Activated T-cell treated with anti-CD3 and anti-CD28 coated beads, Interleukin-2, amount 50 U/mL, for 4 hours (primary cell): Measurements from ENCODE around the gene SLC13A1. TPM values are rescaled to one million over a fixed set of nuclear protein-coding genes. Genes with fewer than 3 reads are reported as not detected.
"Not testable (repeated sequence)": the region's sequence is repeated elsewhere in the genome, so short reads cannot be mapped to it uniquely, and the experiment has no call there.

ENCODE experiments used
- ATAC-seq, 2 donors: fragments of 200-7000 bp; cut with Tn5 transposase; one replicate each; pipeline ENCODE4 v1.10.0; 2021
- DNase-seq: peaks from one replicate; pipeline ENCODE4 v3.0.0-alpha.2; 2020
- H3K27me3 Mint-ChIP-seq: one replicate; pipeline ENCODE4 v1.8.0; 2021; ENCODE audit warnings: low read depth, mixed read lengths
- H3K36me3 Mint-ChIP-seq: one replicate; pipeline ENCODE4 v1.8.0; 2022; ENCODE audit warnings: mixed read lengths; ENCODE audit not compliant: insufficient read depth
- H3K4me1 Mint-ChIP-seq: one replicate; pipeline ENCODE4 v1.8.0; 2021; ENCODE audit warnings: low read depth, mixed read lengths
- H3K4me3 Mint-ChIP-seq: one replicate; pipeline ENCODE4 v1.8.0; 2021; ENCODE audit warnings: mild to moderate bottlenecking, moderate library complexity, mixed read lengths
- H3K9me3 Mint-ChIP-seq: one replicate; pipeline ENCODE4 v1.8.0; 2021; ENCODE audit warnings: mixed read lengths
- total RNA-seq, 3 donors: library from RNA; stranded (reverse); gene quantifications; one replicate each; pipeline ENCODE4 v1.2.1, GENCODE V29; 2021

The SLC13A1 gene, protein sequence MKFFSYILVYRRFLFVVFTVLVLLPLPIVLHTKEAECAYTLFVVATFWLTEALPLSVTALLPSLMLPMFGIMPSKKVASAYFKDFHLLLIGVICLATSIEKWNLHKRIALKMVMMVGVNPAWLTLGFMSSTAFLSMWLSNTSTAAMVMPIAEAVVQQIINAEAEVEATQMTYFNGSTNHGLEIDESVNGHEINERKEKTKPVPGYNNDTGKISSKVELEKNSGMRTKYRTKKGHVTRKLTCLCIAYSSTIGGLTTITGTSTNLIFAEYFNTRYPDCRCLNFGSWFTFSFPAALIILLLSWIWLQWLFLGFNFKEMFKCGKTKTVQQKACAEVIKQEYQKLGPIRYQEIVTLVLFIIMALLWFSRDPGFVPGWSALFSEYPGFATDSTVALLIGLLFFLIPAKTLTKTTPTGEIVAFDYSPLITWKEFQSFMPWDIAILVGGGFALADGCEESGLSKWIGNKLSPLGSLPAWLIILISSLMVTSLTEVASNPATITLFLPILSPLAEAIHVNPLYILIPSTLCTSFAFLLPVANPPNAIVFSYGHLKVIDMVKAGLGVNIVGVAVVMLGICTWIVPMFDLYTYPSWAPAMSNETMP
- not detected for total RNA-seq

DNA sequence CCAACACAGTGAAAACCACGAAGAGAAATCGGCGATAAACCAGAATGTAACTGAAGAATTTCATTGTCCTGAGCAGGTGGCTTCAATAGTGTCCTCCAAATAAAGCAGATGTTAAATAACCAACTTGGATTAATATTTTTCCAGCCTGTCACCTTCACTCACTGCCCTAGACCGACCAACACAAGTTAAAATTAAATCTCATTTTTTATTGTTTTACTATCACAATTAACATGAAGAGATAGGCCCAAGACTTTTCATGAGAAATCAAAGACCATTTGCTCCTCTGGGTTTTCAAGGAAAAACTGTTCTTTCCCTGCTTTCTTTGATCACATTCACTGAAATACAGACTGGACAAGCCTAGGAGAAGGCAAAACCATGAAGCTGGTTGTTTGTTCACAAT, at the start of gene SLC13A1:
TSS of gene SLC13A1 (minus strand) at position 87 of the 400 bp plus-strand sequence. CDS start at position 64, 23 bp downstream.
- Mint-ChIP-seq H3K4me1 (no peaks in the 10 kb centered on the region), H3K36me3 (no peaks in the 10 kb centered on the region), H3K27me3 (no peaks in the 10 kb centered on the region), H3K4me3 (no peak within 1 kb of the TSS), H3K9me3 (no peaks in the 10 kb centered on the region)
- DNase-seq (no peak), ATAC-seq (no peak)

DNA sequence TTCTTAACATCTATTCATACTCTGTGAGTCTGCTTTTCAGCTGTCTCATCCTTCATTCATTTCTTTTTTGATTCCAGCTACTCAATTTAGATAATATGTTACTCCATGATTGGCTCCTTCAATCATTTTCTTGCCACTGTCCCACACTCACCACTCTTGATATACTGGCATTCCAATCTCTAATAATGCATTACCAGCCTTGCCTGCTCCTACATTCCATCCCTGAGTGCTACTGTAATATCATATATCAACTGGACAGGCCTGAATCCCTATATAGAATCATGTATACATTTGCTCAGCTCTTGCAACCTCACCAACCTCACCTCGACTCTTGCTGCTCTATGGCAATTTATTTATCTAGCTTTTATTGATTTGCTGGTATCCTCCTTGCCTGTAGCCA, 45.0 kb upstream of the SLC13A1 start:
- no peak for DNase-seq
- H3K27me3 Mint-ChIP-seq, result no peaks in the 10 kb centered on the region
- H3K4me3 Mint-ChIP-seq, result no peak overlapping the region
- H3K36me3 Mint-ChIP-seq, result no peaks in the 10 kb centered on the region
- no peaks in the 10 kb centered on the region for H3K4me1 Mint-ChIP-seq
- no peak for ATAC-seq
- H3K9me3 Mint-ChIP-seq, result no peaks in the 10 kb centered on the region

DNA sequence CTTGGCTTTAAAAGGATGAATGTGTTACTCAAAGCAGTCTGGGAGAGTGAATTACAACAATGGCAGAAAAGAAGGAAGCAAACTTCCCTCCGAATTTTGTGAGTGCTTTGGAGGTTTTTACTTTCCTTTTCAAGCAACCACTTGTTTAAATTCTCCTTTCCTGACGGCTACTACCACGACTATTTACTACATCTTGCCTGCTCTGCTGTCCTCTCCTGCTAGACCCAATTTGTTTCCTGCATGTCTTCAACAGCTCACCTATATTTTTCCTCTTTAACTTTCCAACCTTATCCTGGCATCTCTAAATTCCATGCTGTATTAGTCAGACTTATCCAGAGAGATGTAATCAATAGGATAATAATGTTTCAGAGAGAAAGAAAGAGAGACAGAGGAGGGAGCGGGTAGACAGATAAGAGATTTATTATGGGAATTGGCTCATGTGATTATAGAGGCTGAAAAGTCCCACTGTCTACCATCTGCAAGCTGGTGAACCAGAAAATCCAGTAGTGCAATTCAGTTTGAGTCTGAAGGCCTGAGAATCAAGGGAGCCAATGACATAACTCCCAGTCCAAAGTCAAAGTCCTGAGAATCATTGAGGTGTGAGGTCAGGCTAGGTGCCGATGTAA, 42.8 kb upstream of the SLC13A1 start:
- H3K9me3 Mint-ChIP-seq, result no peaks in the 10 kb centered on the region
- no peak overlapping the region for H3K4me3 Mint-ChIP-seq
- no peak for ATAC-seq
- no peaks in the 10 kb centered on the region for H3K4me1 Mint-ChIP-seq
- H3K27me3 Mint-ChIP-seq, result no peaks in the 10 kb centered on the region
- no peaks in the 10 kb centered on the region for H3K36me3 Mint-ChIP-seq
- no peak for DNase-seq

DNA sequence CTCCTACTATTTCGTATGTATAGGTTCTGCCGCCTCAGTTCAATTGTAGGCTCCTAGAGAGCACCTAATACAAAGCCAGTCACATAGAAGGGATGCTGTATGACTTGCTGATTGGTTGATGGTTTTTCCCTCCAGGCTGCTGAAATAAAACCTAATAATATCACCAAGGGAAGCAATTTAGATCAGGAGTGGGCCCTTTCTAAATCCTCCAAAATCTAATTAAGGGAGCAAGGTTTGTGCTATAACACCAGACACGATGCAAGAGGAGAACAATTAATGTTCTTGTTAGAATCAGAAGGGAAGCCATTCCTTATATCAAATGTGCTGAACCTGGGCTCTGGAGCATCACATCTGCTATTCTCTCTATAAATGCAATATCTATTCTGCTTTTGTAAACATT, 42.0 kb upstream of the SLC13A1 start:
- no peaks in the 10 kb centered on the region for H3K36me3 Mint-ChIP-seq
- no peaks in the 10 kb centered on the region for H3K4me1 Mint-ChIP-seq
- ATAC-seq (no peak), DNase-seq (no peak)
- no peaks in the 10 kb centered on the region for H3K9me3 Mint-ChIP-seq
- no peaks in the 10 kb centered on the region for H3K27me3 Mint-ChIP-seq
- H3K4me3 Mint-ChIP-seq, result no peak overlapping the region

DNA sequence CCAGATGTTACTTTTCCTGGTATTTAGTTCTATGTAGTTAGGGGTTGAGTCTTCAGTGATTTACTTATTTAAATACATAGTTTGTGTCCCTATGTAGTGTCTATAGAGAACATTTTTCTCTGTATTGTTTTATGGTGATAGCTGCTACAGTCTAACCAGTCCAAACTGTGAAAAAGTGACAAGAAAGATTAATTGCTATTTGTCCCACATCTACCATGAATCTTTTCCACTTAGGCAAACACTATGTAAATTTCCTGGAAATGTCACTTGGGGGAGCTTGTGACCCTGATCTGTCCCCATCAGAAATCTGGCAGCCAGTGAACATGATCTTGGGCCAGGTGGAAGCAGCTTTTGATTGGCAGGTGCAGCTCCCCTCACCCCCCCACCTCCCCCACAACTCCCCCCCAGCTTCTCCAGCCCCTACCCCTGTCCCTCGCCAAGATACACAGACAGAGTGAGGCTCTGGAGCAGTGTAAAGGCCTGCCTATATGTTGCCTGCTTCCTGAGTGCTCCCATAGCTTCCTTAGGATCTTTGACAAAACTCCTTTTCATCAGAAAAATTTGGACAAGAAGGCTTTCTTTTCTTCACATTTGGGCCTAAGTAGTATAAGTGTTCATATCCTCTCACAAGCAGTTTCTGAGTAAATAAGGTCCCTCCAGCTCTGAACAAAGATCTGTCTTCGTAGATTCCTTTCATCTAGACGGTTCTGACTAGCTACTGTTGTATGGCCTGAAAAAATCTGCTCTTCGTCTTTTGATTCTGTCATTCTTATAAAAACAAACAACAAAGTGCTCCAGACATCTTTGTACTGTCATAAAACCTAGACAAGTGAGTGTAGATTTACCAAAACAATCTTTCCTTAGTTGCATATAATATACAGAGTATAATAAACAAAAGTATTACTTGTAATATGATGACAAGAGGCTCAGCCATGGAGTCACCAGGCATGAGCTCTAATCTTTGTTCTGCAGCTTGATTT, 31.5 kb upstream of the SLC13A1 start:
- H3K4me1 Mint-ChIP-seq, result no peaks in the 10 kb centered on the region
- no peaks in the 10 kb centered on the region for H3K27me3 Mint-ChIP-seq
- H3K9me3 Mint-ChIP-seq, result no peaks in the 10 kb centered on the region
- DNase-seq, result no peak
- no peaks in the 10 kb centered on the region for H3K36me3 Mint-ChIP-seq
- no peak for ATAC-seq
- H3K4me3 Mint-ChIP-seq, result no peak overlapping the region

DNA sequence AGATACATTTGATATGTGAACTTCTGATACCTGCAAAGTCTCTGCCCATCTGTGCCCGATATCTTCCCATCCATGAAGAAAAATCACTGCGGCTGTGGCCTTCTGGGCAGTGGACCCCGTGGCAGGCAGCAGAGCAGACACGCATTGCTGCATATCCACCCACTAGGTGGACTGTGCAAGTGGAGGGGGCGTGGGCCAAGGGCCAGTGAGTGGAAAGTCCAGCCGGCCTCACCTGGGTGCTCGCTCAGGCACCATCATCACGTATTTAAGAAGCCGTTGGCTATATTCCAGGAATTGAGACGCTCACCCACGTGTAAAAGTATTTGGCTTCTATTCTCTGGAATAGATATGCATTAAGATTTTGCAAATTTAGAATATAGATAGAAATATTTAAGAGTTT, 30.8 kb upstream of the SLC13A1 start:
- Mint-ChIP-seq H3K4me1 (no peaks in the 10 kb centered on the region), H3K27me3 (no peaks in the 10 kb centered on the region), H3K9me3 (peaks cover 2% of the 10 kb centered on the region), H3K4me3 (no peak overlapping the region), H3K36me3 (no peaks in the 10 kb centered on the region)
- DNase-seq, result no peak
- no peak for ATAC-seq

DNA sequence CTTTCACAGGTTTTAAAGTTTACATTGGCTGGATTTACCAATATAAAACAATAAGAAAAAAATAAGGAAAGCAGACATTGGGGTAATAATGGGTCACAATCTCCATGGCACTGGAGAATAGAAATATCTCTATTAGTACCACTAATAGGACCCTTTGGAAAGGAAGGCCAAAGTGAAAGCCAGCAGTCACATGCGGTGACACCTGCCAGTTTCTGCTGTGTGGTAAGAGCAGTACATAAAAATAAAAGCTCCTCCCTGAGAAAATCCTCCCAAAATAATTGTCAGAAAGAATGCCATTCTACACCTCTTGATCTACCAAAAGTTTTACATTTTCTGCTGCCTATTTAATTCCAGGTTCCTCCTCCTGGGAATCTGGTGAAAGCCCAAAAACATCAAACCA, 30.4 kb upstream of the SLC13A1 start:
- H3K4me3 Mint-ChIP-seq, result no peak overlapping the region
- no peaks in the 10 kb centered on the region for H3K4me1 Mint-ChIP-seq
- no peak for DNase-seq
- no peak for ATAC-seq
- no peaks in the 10 kb centered on the region for H3K27me3 Mint-ChIP-seq
- no peaks in the 10 kb centered on the region for H3K36me3 Mint-ChIP-seq
- peaks cover 6% of the 10 kb centered on the region for H3K9me3 Mint-ChIP-seq

DNA sequence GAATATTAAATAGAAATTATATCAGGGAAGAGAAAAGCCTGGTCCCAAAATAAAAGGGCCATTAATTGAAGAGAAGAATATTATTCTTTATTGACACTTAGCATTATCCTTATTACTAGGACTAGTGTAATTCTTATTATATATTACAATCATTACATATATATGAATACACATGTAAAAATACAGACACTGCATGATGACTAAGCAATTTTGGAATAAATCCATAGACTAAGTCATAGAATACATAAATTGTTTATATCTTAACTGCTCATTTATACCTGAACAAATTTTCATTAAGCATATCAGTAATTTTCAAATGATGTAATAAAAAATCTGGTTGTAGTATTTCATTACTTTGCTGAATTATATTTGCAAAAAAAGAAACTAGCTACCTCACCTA, 29.7 kb upstream of the SLC13A1 start:
- peaks cover 8% of the 10 kb centered on the region for H3K9me3 Mint-ChIP-seq
- no peak overlapping the region for H3K4me3 Mint-ChIP-seq
- H3K36me3 Mint-ChIP-seq, result no peaks in the 10 kb centered on the region
- no peaks in the 10 kb centered on the region for H3K27me3 Mint-ChIP-seq
- DNase-seq (no peak), ATAC-seq (no peak)
- no peaks in the 10 kb centered on the region for H3K4me1 Mint-ChIP-seq

DNA sequence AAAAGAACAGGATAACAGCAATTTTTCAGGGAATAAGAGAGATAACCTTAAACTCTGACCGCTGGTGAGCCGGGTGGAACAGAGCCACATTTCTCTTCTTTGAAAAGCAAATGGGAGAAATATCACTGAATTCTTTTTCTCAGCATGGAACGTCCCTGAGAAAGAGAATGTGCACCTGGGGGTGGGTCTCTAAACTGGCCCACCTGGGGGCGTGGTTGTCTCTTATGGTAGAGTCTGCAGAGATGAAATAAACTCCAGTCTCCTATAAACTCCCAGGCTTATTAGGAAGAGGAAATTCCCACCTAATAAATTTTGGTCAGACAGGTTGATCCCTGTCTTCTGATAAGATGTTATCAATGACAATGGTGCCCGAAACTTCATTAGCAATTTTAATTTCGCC, 27.9 kb upstream of the SLC13A1 start:
- not testable (repeated sequence) for H3K4me1 Mint-ChIP-seq, H3K27me3 Mint-ChIP-seq, H3K9me3 Mint-ChIP-seq, ATAC-seq, DNase-seq, H3K4me3 Mint-ChIP-seq, H3K36me3 Mint-ChIP-seq

DNA sequence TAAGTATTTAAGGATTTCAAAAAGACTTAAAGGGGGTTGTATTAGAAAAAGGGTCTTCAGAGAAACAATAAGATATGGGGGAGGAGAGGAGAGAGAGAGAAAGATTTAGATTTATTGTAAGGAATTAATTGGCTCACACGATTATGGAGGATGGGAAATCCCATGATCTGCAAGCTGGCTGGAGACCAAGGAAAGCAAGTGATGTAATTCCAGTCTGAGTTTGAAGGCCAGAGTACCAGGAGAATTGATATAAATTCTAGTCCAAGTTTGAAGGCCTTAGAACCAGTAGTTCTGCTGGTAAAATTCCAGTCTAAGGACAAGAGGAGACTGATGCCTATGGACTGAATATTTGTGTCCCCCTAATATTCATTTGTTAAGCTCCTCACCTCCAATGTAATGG, 20.6 kb upstream of the SLC13A1 start:
- peaks cover 5% of the 10 kb centered on the region for H3K9me3 Mint-ChIP-seq
- DNase-seq (no peak), ATAC-seq (no peak)
- no peaks in the 10 kb centered on the region for H3K36me3 Mint-ChIP-seq
- no peak overlapping the region for H3K4me3 Mint-ChIP-seq
- H3K4me1 Mint-ChIP-seq, result no peaks in the 10 kb centered on the region
- H3K27me3 Mint-ChIP-seq, result no peaks in the 10 kb centered on the region

DNA sequence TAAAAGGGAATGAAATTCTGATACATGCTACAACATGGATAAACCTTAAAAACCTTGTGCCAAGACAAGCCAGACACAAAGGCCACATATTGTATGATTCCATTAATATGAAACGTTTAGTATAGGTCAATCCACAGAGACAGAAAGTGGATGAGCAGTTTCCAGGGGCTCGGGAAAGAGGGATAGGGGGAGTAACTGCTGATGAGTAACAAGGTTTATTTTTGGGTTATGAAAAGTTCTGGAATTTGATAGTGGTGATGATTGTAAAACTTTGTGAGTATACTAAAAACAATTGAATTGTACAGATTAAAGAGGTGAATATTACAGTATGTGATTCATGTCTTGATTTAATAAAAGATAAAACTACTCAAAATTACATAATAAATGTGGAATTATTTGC, 19.1 kb upstream of the SLC13A1 start:
- Mint-ChIP-seq H3K9me3 (peaks cover 12% of the 10 kb centered on the region), H3K27me3 (no peaks in the 10 kb centered on the region), H3K36me3 (no peaks in the 10 kb centered on the region), H3K4me3 (no peak overlapping the region), H3K4me1 (no peaks in the 10 kb centered on the region)
- DNase-seq (no peak), ATAC-seq (no peak)

DNA sequence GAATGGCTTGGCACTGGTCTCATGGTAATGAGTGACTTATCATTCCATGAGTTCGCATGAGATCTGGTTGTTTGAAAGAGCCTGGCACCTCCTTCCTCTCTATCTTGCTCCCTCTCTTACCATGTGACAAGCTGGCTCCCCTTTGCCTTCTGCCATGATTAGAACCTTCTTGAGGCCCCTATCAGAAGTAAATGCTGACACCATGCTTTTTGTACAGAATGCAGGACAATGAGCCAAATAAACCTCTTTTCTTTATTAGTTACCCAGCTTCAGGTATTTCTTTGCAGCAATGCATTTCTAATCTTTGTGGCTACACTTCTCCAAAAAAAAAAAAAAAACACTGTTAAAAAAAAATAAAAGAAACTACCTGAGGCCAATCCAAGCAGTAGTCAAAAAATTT, 17.1 kb upstream of the SLC13A1 start:
- H3K4me3 Mint-ChIP-seq, result no peak overlapping the region
- H3K36me3 Mint-ChIP-seq, result no peaks in the 10 kb centered on the region
- no peaks in the 10 kb centered on the region for H3K27me3 Mint-ChIP-seq
- H3K9me3 Mint-ChIP-seq, result peaks cover 12% of the 10 kb centered on the region
- ATAC-seq, result no peak
- H3K4me1 Mint-ChIP-seq, result no peaks in the 10 kb centered on the region
- DNase-seq, result no peak

DNA sequence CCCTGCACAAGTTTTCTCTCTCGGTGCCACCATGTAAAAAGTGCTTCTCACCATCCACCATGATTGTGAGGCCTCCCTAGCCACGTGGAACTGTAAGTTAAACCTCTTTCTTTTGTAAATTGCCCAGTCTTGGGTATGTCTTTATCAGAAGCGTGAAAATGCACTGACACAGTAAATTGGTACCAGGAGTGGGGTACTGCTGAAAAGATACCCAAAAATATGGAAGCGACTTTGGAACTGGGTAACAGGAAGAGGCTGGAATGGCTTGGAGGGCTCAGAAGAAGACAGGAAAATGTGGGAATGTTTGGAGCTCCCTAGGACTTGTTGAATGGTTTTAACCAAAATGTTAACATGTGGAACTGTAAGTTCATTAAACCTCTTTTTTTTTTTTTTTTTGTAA, 15.6 kb upstream of the SLC13A1 start:
- peaks cover 12% of the 10 kb centered on the region for H3K9me3 Mint-ChIP-seq
- DNase-seq, result no peak
- no peak for ATAC-seq
- no peak overlapping the region for H3K4me3 Mint-ChIP-seq
- no peaks in the 10 kb centered on the region for H3K27me3 Mint-ChIP-seq
- no peaks in the 10 kb centered on the region for H3K36me3 Mint-ChIP-seq
- no peaks in the 10 kb centered on the region for H3K4me1 Mint-ChIP-seq

DNA sequence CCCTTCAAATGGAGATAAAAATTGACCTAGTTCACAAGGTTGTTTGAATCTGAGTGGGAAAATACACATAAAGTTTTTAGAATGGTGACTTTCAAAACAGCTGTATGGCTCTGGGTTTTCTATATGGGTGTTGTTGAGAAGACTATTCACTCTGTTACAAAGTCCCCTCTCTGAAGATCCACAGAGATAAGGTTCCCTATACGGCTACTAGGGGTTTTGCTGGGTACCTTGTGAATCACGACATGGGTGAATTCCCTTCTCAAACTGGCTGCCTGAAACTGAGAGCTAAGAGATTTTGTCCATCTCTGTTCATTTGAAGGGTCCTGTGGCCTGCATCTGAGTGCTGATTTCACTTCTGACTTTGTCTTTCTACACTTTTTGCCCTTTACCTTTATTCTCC, 11.8 kb upstream of the SLC13A1 start:
- no peaks in the 10 kb centered on the region for H3K36me3 Mint-ChIP-seq
- no peaks in the 10 kb centered on the region for H3K27me3 Mint-ChIP-seq
- peaks cover 15% of the 10 kb centered on the region for H3K9me3 Mint-ChIP-seq
- no peak for ATAC-seq
- no peaks in the 10 kb centered on the region for H3K4me1 Mint-ChIP-seq
- no peak for DNase-seq
- H3K4me3 Mint-ChIP-seq, result no peak overlapping the region
